D341Med (cell line): Measurements from ENCODE around the gene EPRS1.
A peak's percentile ranks its signal among the peaks of the same experiment; 100 is the strongest.
"Not testable (repeated sequence)": the region's sequence is repeated elsewhere in the genome, so short reads cannot be mapped to it uniquely, and the experiment has no call there.

Source experiments
- DNase-seq: peaks from one replicate; pipeline ENCODE4 v3.0.0; 2012; ENCODE audit warnings: low spot score

Gene EPRS1

GRCh38 chr1:220046052-220046930, at the start of gene EPRS1:
Gene EPRS1, minus strand, starts transcription at chr1:220046505. Its CDS starts 117 bp downstream, at chr1:220046388.
- DNase-seq: peak; percentile 98

GRCh38 chr1:220094016-220094911, 48.0 kb upstream of the EPRS1 start, which contains the start of gene IARS2:
Gene IARS2, plus strand, starts transcription at chr1:220094132. Its CDS starts 85 bp downstream, at chr1:220094217.
- peak; percentile 99 for DNase-seq

- DNase-seq: no peak
Observed at GRCh38 chr1:220093361-220094015, 47.2 kb upstream of the EPRS1 start.

- no peak for DNase-seq
Observed at GRCh38 chr1:220092694-220093093, 46.4 kb upstream of the EPRS1 start.

GRCh38 chr1:220089650-220090556, 43.6 kb upstream of the EPRS1 start, which contains the start of gene BPNT1:
Gene BPNT1, minus strand, starts transcription at chr1:220089788. Its CDS starts 9,942 bp downstream, at chr1:220079846.
- peak; percentile 91 for DNase-seq

- not testable (repeated sequence) for DNase-seq
Observed at GRCh38 chr1:220086261-220086686, 40.0 kb upstream of the EPRS1 start.

GRCh38 chr1:220084460-220084859, 38.2 kb upstream of the EPRS1 start:
- no peak for DNase-seq

- no peak for DNase-seq
Observed at GRCh38 chr1:220077887-220078286, 31.6 kb upstream of the EPRS1 start.

- DNase-seq: no peak
Observed at GRCh38 chr1:220076861-220077762, 30.8 kb upstream of the EPRS1 start.

GRCh38 chr1:220067269-220068204, 21.2 kb upstream of the EPRS1 start:
- no peak for DNase-seq

- no peak for DNase-seq
Observed at GRCh38 chr1:220062629-220063028, 16.3 kb upstream of the EPRS1 start.

GRCh38 chr1:220060876-220061275, 14.6 kb upstream of the EPRS1 start:
- DNase-seq: no peak

GRCh38 chr1:220056374-220056773, 10.1 kb upstream of the EPRS1 start:
- DNase-seq: no peak

GRCh38 chr1:220045356-220046051, 801 bp downstream of the EPRS1 start:
- no peak for DNase-seq

GRCh38 chr1:220044678-220045355, 1.5 kb downstream of the EPRS1 start:
- DNase-seq: no peak

- no peak for DNase-seq
Observed at GRCh38 chr1:220043646-220044045, 2.7 kb downstream of the EPRS1 start.

- DNase-seq: no peak
Observed at GRCh38 chr1:220040028-220040596, 6.2 kb downstream of the EPRS1 start.
